Esophagus squamous epithelium (tissue), 5 donors: Measurements from ENCODE around the gene SHMT2. TPM values are rescaled to one million over a fixed set of nuclear protein-coding genes. Genes with fewer than 3 reads are reported as not detected.
A peak's percentile ranks its signal among the peaks of the same experiment; 100 is the strongest.
"Not testable (repeated sequence)": the region's sequence is repeated elsewhere in the genome, so short reads cannot be mapped to it uniquely, and the experiment has no call there.

ENCODE experiments used
- DNase-seq: peaks from one replicate; lab custom pipeline; 2025; lab: John Stamatoyannopoulos, UW
- H3K27ac ChIP-seq, 4 donors: fragments of 200-600 bp; sonication (generic); one replicate each; pipeline ENCODE4 v1.5.1; 2016 to 2019; ENCODE audit warnings: mild to moderate bottlenecking in 1 of 4
- H3K27me3 ChIP-seq, 4 donors: fragments of 200-600 bp; sonication (generic); 1 replicate in 3 of 4; 2 replicates in 1 of 4; pipeline versions ENCODE4 v1.5.1 to v1.6.0; 2017 to 2021; ENCODE audit warnings: antibody characterized with exemption in 1 of 4
- H3K36me3 ChIP-seq, 3 donors: fragments of 200-600 bp; sonication (generic); one replicate each; pipeline ENCODE4 v1.5.1; 2016 to 2019
- H3K4me1 ChIP-seq, 3 donors: fragments of 200-600 bp; sonication (generic); one replicate each; pipeline ENCODE4 v1.5.1; 2017 to 2019
- H3K4me3 ChIP-seq, 4 donors: fragments of 200-600 bp; sonication (generic); 1 replicate in 3 of 4; 2 replicates in 1 of 4; pipeline ENCODE4 v1.5.1; 2016 to 2019; ENCODE audit warnings: mild to moderate bottlenecking in 2 of 4, moderate library complexity in 1 of 4
- H3K9me3 ChIP-seq, 3 donors: fragments of 200-600 bp; sonication (generic); one replicate each; pipeline ENCODE4 v1.5.1; 2016 to 2019
- POLR2A ChIP-seq, 4 donors: fragments of 450-650 bp; IDR thresholded peaks; one replicate each; pipeline ENCODE4 v1.6.1; 2017; ENCODE audit warnings: antibody characterized with exemption in 4 of 4, mild to moderate bottlenecking in 4 of 4, moderate library complexity in 3 of 4
- WGBS, 2 donors: methylation state at CpG; one replicate each; pipeline ENCODE4 v1.1.5; 2018; 5-methylcytosine and 5-hydroxymethylcytosine counted together
- intact Hi-C: fragments of 100-400 bp; cut with DNase I; formaldehyde crosslinking; loops from one replicate; pipeline ENCODE4 v1.15.0; 2022
- small RNA-seq, 4 donors: library from RNA; depleted of rRNA; stranded (forward); fragments of <200 nt; gene quantifications; one replicate each; pipeline ENCODE3, GENCODE V24; 2016
- total RNA-seq, 4 donors: library from RNA; depleted of rRNA; stranded (reverse); fragments of >200 nt; gene quantifications; one replicate each; pipeline ENCODE4 v1.1.0, GENCODE V29; 2016
- TF ChIP-seq, protein P1 (sequence below), 6 experiments: fragments of 450-650 bp in 4 of 6; fragments of 200-600 bp in 2 of 6; sonication (generic) in 2 of 6; IDR thresholded peaks; one replicate each; pipeline ENCODE4 v1.5.1; 2016 to 2019; ENCODE audit warnings: antibody characterized with exemption in 6 of 6, mild to moderate bottlenecking in 4 of 6, moderate library complexity in 4 of 6
- donor health status: DM: yes; HTN: yes; CAD: no.

The SHMT2 gene
- total RNA-seq, 4 donors from 2014 or later: 56.1 to 104 (median 76.6) TPM

DNA sequence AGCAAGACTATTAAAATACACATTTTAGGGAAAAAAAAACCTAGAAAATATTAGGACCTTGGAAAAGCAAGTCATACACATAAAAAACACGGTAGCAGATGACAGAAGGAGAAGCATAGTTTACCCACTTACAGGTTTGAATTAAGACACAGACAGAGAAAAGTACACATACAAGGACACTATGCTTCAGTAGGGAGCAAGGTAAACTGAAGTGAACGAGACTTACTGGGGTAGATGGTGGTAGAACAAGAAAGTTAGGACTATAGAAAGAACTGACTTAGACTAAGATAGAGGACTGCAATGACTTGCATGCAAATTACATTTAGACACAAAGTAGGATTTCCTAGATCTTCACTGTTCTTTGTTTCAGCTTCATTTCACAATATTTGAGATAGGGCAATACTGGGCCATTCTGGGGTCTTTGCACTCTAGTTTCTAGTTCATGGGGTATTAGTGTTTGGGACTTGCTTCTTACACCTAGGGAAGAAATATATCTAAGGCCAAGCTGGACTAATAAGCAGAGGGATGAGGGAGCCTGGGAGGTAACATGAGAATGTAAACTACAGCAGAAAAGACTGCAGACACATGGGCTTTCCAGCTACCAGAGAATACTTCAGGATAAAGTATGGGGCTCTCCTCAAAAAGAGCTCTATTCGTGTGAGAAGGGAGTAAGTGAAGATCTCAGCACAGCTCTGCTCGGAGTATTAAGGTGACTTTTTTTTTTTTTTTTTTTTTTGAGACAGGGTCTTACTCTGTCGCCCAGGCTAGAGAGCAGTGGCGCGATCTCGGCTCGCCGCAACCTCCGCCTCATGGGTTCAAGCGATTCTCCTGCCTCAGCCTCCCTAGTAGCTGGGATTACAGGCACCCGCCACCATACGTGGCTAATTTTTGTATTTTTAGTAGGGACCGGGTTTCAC lies 49.2 kb downstream of the SHMT2 start:
- peaks cover 0 to 18% (median 11%) of the 10 kb centered on the region in 3 donors for H3K4me1 ChIP-seq
- DNase-seq: no peak
- TF ChIP-seq POLR2A (IDR thresholded peaks at IDR 0.05): no peak
- TF ChIP-seq, protein P1, sequence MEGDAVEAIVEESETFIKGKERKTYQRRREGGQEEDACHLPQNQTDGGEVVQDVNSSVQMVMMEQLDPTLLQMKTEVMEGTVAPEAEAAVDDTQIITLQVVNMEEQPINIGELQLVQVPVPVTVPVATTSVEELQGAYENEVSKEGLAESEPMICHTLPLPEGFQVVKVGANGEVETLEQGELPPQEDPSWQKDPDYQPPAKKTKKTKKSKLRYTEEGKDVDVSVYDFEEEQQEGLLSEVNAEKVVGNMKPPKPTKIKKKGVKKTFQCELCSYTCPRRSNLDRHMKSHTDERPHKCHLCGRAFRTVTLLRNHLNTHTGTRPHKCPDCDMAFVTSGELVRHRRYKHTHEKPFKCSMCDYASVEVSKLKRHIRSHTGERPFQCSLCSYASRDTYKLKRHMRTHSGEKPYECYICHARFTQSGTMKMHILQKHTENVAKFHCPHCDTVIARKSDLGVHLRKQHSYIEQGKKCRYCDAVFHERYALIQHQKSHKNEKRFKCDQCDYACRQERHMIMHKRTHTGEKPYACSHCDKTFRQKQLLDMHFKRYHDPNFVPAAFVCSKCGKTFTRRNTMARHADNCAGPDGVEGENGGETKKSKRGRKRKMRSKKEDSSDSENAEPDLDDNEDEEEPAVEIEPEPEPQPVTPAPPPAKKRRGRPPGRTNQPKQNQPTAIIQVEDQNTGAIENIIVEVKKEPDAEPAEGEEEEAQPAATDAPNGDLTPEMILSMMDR (IDR thresholded peaks at IDR 0.05): no peak
- no peaks in the 10 kb centered on the region for H3K9me3 ChIP-seq
- no peak overlapping the region for H3K4me3 ChIP-seq
- intact Hi-C loops: no loop called here
- WGBS, 2 donors: 86 to 93% methylated on average over 13 of the region's 15 CpGs
- H3K27me3 ChIP-seq: no peaks in the 10 kb centered on the region
- peaks cover 0 to 98% (median 13%) of the 10 kb centered on the region in 3 donors for H3K36me3 ChIP-seq
- no peak overlapping the region for H3K27ac ChIP-seq

DNA sequence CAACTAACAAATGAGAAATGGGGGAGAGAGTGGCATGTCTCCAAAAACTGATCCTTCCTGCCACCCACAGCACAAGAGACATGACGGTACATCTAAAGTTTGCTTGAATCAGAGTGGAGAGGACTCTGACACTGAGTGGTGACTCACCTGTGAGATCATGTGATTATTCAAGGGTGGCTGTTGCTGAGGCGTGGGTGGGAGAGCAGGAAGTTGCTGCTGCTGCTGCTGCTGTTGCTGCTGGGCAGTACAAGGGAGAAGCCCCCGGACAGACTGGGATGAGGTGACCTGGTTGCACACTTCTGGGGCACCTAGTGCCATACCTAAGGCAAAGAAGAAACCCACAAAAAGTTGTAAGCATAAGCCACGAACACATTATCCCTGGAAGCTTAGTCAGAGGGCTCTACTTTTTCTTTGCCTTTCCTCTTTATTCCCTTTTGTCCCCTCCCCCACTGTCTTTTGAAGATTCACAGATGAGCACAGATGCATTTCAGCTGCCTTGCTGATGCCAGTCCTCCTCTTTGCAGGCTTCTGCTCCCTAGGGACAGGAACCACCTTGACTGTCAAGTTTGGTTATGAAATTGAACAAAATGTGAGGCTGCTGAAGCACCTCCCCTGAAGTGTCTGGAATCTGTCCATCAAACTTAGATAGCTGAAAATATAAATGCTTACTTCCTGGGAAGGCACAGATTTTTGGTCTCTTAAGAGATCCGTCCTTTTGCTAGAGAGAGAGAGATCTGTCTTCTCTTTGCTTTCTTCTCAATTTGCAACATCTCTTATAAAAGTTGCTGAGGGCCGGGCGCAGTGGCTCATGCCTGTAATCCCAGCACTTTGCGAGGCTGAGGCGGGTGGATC lies 50.9 kb downstream of the SHMT2 start:
- Histone ChIP-seq H3K27me3 (no peaks in the 10 kb centered on the region), H3K4me3 (no peak overlapping the region), H3K36me3 (peaks cover 0 to 100% (median 13%) of the 10 kb centered on the region in 3 donors), H3K9me3 (no peaks in the 10 kb centered on the region), H3K27ac (peak overlapping the region; percentile 42 to 71 (median 52)), H3K4me1 (peaks cover 0 to 18% (median 11%) of the 10 kb centered on the region in 3 donors)
- TF ChIP-seq, protein P1 (IDR thresholded peaks at IDR 0.05): no peak
- no peak for TF ChIP-seq POLR2A (IDR thresholded peaks at IDR 0.05)
- intact Hi-C loops: no loop called here
- no peak for DNase-seq
- 45 to 51% methylated on average over 7 to 8 of the region's 9 CpGs for WGBS, 2 donors

DNA sequence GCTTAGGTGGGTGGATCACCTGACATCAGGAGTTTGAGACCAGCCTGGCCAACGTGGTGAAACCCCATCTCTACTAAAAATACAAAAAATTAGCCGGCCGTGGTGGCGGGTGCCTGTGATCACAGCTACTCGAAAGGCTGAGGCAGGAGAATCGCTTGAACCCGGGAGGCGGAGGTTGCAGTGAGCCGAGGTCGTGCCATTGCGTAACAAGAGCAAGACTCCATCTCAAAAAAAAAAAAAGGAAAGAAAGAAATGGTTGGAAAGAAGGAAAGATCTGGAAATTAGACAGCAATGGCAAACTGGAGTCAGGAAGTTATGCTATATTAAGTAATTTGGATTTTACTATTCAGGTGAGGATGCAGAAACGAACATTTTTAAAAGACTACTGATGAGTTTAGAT lies 52.6 kb downstream of the SHMT2 start:
- DNase-seq, H3K4me3 ChIP-seq, intact Hi-C loops, H3K9me3 ChIP-seq, H3K27me3 ChIP-seq, H3K27ac ChIP-seq: not testable (repeated sequence)
- Histone ChIP-seq H3K36me3 (peaks cover 0 to 100% (median 18%) of the 10 kb centered on the region in 3 donors), H3K4me1 (peaks cover 0 to 18% (median 11%) of the 10 kb centered on the region in 3 donors)
- 87 to 92% methylated on average over 12 of the region's 12 CpGs for WGBS, 2 donors

Small RNA genes within 50 kb of the gene (small RNA-seq; reads per million reads assigned to genes)
- 0.07 to 0.60 (median 0.11) reads per million in 4 donors for gene MIR1228

Other genes starting within 250 kb of the SHMT2 start
- gene ZBTB39, start 223.2 kb upstream of the SHMT2 start, total RNA-seq: 1 to 10 TPM; 2.1 to 6.5 (median 4.0) TPM
- gene TAC3, start 213.2 kb upstream of the SHMT2 start, total RNA-seq: not detected
- gene MYO1A, start 179.6 kb upstream of the SHMT2 start, total RNA-seq: under 1 TPM in 2 of 4 donors, not detected in 2; 0.38 to 0.48 TPM
- gene NEMP1, start 150.9 kb upstream of the SHMT2 start, total RNA-seq: 1 to 10 TPM; 4.1 to 7.6 (median 6.7) TPM
- 10 to 100 TPM in 3 of 4 donors, 1 to 10 TPM in 1; 9.1 to 25.2 (median 13.3) TPM for gene NAB2, start 140.6 kb upstream of the SHMT2 start, total RNA-seq
- 100 to 1,000 TPM in 2 of 4 donors, 10 to 100 TPM in 2; 72.7 to 138 (median 102) TPM for gene STAT6, start 118.3 kb upstream of the SHMT2 start, total RNA-seq
- 100 to 1,000 TPM in 1 of 4 donors, 10 to 100 TPM in 3; 60.8 to 147 (median 81.9) TPM for gene LRP1, start 101.2 kb upstream of the SHMT2 start, total RNA-seq
- gene LRP1-AS, start 82.1 kb upstream of the SHMT2 start, total RNA-seq: not detected
- 1 to 10 TPM in 2 of 4 donors, under 1 TPM in 2; 0.21 to 5.0 (median 2.5) TPM for gene NXPH4, start 12.9 kb upstream of the SHMT2 start, total RNA-seq
- gene STAC3, start 21.5 kb downstream of the SHMT2 start, total RNA-seq: under 1 TPM; 0.29 to 0.95 (median 0.47) TPM
- gene R3HDM2, start 201.3 kb downstream of the SHMT2 start, total RNA-seq: 10 to 100 TPM; 21.7 to 37.6 (median 29.3) TPM
- gene INHBC, start 205.1 kb downstream of the SHMT2 start, total RNA-seq: not detected
- gene INHBE, start 225.6 kb downstream of the SHMT2 start, total RNA-seq: not detected
- under 1 TPM in 2 of 4 donors, not detected in 2; 0.09 to 0.48 TPM for gene GLI1, start 230.1 kb downstream of the SHMT2 start, total RNA-seq